Smooth muscle cell of the umbilical artery (primary cell): Measurements from ENCODE around the gene CILP. TPM values are rescaled to one million over a fixed set of nuclear protein-coding genes. Genes with fewer than 3 reads are reported as not detected.

Experiments used
- total RNA-seq: library from RNA; depleted of rRNA; stranded (reverse); fragments of >200 nt; gene quantifications from 2 replicates; pipeline ENCODE4 v1.2.3, GENCODE V29; 2014

The CILP gene
- 0.59 TPM in 1 of 2 replicates, not detected in the other for total RNA-seq

GRCh38 chr15:65210770-65211481 is at the start of gene CILP:
TSS of gene CILP (minus strand) at chr15:65211473. CDS start at chr15:65209755, 1,718 bp downstream.

GRCh38 chr15:65184868-65185717 is 26.2 kb downstream of the CILP start, which contains the start of gene CLPX:
TSS of gene CLPX (minus strand) at chr15:65185342. CDS start at chr15:65185153, 189 bp downstream.

Other genes with a start within 250 kb of the CILP start
- gene SPG21, start 221.6 kb downstream of the CILP start, total RNA-seq: 67.6 and 69.8 TPM in 2 replicates
- gene MTFMT, start 181.8 kb downstream of the CILP start, total RNA-seq: 17.2 and 21.0 TPM in 2 replicates
- gene SLC51B, start 166.1 kb downstream of the CILP start, total RNA-seq: not detected in 2 replicates
- not detected in 2 replicates for gene RASL12, start 143.5 kb downstream of the CILP start, total RNA-seq
- not detected in 2 replicates for gene KBTBD13, start 134.7 kb downstream of the CILP start, total RNA-seq
- 1.8 and 2.8 TPM in 2 replicates for gene UBAP1L, start 96.3 kb downstream of the CILP start, total RNA-seq
- gene PDCD7, start 77.7 kb downstream of the CILP start, total RNA-seq: 14.3 and 16.5 TPM in 2 replicates
- gene CLPX, start 26.1 kb downstream of the CILP start, total RNA-seq: 39.2 and 69.0 TPM in 2 replicates
- gene PARP16, start 75.4 kb upstream of the CILP start, total RNA-seq: 3.5 and 4.2 TPM in 2 replicates
- not detected in 2 replicates for gene RNU5A-1, start 84.6 kb upstream of the CILP start, total RNA-seq
- gene RNU5B-1, start 93.2 kb upstream of the CILP start, total RNA-seq: not detected in 2 replicates
- gene IGDCC3, start 166.5 kb upstream of the CILP start, total RNA-seq: not detected in 2 replicates
- 5.9 and 6.0 TPM in 2 replicates for gene IGDCC4, start 211.5 kb upstream of the CILP start, total RNA-seq